Activated naive CD4-positive, alpha-beta T cell treated with anti-CD3 and anti-CD28 coated beads, Interleukin-2, amount 50 U/mL, for 24 hours (primary cell): ENCODE results near the gene OR2V1.
"Not testable (repeated sequence)": the region's sequence is repeated elsewhere in the genome, so short reads cannot be mapped to it uniquely, and the experiment has no call there.

Experiments used
- H3K27ac Mint-ChIP-seq: one replicate; pipeline ENCODE4 v1.8.0; 2021; ENCODE audit warnings: mild to moderate bottlenecking, mixed read lengths
- H3K27me3 Mint-ChIP-seq: one replicate; pipeline ENCODE4 v1.8.0; 2021; ENCODE audit warnings: mixed read lengths
- H3K36me3 Mint-ChIP-seq: one replicate; pipeline ENCODE4 v1.8.0; 2021; ENCODE audit warnings: mixed read lengths
- H3K4me1 Mint-ChIP-seq: one replicate; pipeline ENCODE4 v1.8.0; 2021; ENCODE audit warnings: mixed read lengths
- H3K4me3 Mint-ChIP-seq: one replicate; pipeline ENCODE4 v1.8.0; 2021; ENCODE audit warnings: mild to moderate bottlenecking, mixed read lengths
- H3K9me3 Mint-ChIP-seq: one replicate; pipeline ENCODE4 v1.8.0; 2021; ENCODE audit warnings: mixed read lengths

Gene OR2V1

GRCh38 chr5:181121675-181122561 is 9.1 kb downstream of the OR2V1 start:
- Mint-ChIP-seq H3K27ac (no peak overlapping the region), H3K36me3 (no peaks in the 10 kb centered on the region), H3K9me3 (no peaks in the 10 kb centered on the region), H3K27me3 (peaks cover 58% of the 10 kb centered on the region), H3K4me3 (no peak overlapping the region), H3K4me1 (no peaks in the 10 kb centered on the region)

GRCh38 chr5:181120761-181121160 is 10.2 kb downstream of the OR2V1 start:
- Mint-ChIP-seq H3K27ac (no peak overlapping the region), H3K4me1 (no peaks in the 10 kb centered on the region), H3K27me3 (peaks cover 58% of the 10 kb centered on the region), H3K4me3 (no peak overlapping the region), H3K36me3 (no peaks in the 10 kb centered on the region), H3K9me3 (no peaks in the 10 kb centered on the region)

- H3K4me3 Mint-ChIP-seq, result no peak overlapping the region
- H3K27me3 Mint-ChIP-seq, result peaks cover 61% of the 10 kb centered on the region
- no peaks in the 10 kb centered on the region for H3K4me1 Mint-ChIP-seq
- no peaks in the 10 kb centered on the region for H3K36me3 Mint-ChIP-seq
- no peaks in the 10 kb centered on the region for H3K9me3 Mint-ChIP-seq
- no peak overlapping the region for H3K27ac Mint-ChIP-seq
These were observed 10.7 kb downstream of the OR2V1 start for GRCh38 chr5:181120306-181120705.

GRCh38 chr5:181119105-181119504 is 11.9 kb downstream of the OR2V1 start:
- no peaks in the 10 kb centered on the region for H3K36me3 Mint-ChIP-seq
- no peak overlapping the region for H3K4me3 Mint-ChIP-seq
- no peaks in the 10 kb centered on the region for H3K9me3 Mint-ChIP-seq
- H3K4me1 Mint-ChIP-seq, result no peaks in the 10 kb centered on the region
- peaks cover 63% of the 10 kb centered on the region for H3K27me3 Mint-ChIP-seq
- H3K27ac Mint-ChIP-seq, result no peak overlapping the region

GRCh38 chr5:181118369-181118768 is 12.6 kb downstream of the OR2V1 start:
- no peak overlapping the region for H3K27ac Mint-ChIP-seq

GRCh38 chr5:181114844-181115778 is 15.9 kb downstream of the OR2V1 start:
- Mint-ChIP-seq H3K27ac (no peak overlapping the region), H3K36me3 (no peaks in the 10 kb centered on the region), H3K4me3 (no peak overlapping the region), H3K4me1 (no peaks in the 10 kb centered on the region), H3K27me3 (peaks cover 56% of the 10 kb centered on the region), H3K9me3 (no peaks in the 10 kb centered on the region)

More at GRCh38 chr5:181118369-181118768, 12.6 kb downstream of the OR2V1 start:
- H3K27me3 Mint-ChIP-seq, result peaks cover 65% of the 10 kb centered on the region
- no peaks in the 10 kb centered on the region for H3K4me1 Mint-ChIP-seq
- H3K9me3 Mint-ChIP-seq, result no peaks in the 10 kb centered on the region
- no peak overlapping the region for H3K4me3 Mint-ChIP-seq
- H3K36me3 Mint-ChIP-seq, result no peaks in the 10 kb centered on the region

- peaks cover 55% of the 10 kb centered on the region for H3K27me3 Mint-ChIP-seq
These were observed 16.6 kb downstream of the OR2V1 start for GRCh38 chr5:181114284-181114843.

GRCh38 chr5:181113572-181113971 is 17.4 kb downstream of the OR2V1 start:
- H3K27ac Mint-ChIP-seq, result not testable (repeated sequence)
- H3K27me3 Mint-ChIP-seq, result peaks cover 58% of the 10 kb centered on the region

More at GRCh38 chr5:181114284-181114843, 16.6 kb downstream of the OR2V1 start:
- H3K36me3 Mint-ChIP-seq, result no peaks in the 10 kb centered on the region
- H3K4me1 Mint-ChIP-seq, result no peaks in the 10 kb centered on the region
- H3K27ac Mint-ChIP-seq, result no peak overlapping the region
- H3K9me3 Mint-ChIP-seq, result no peaks in the 10 kb centered on the region
- H3K4me3 Mint-ChIP-seq, result no peak overlapping the region

GRCh38 chr5:181112476-181112875 is 18.5 kb downstream of the OR2V1 start:
- peaks cover 57% of the 10 kb centered on the region for H3K27me3 Mint-ChIP-seq
- H3K4me1 Mint-ChIP-seq, result no peaks in the 10 kb centered on the region
- H3K27ac Mint-ChIP-seq, result no peak overlapping the region
- H3K9me3 Mint-ChIP-seq, result no peaks in the 10 kb centered on the region
- H3K36me3 Mint-ChIP-seq, result no peaks in the 10 kb centered on the region
- H3K4me3 Mint-ChIP-seq, result no peak overlapping the region

More at GRCh38 chr5:181113572-181113971, 17.4 kb downstream of the OR2V1 start:
- not testable (repeated sequence) for H3K36me3 Mint-ChIP-seq, H3K4me3 Mint-ChIP-seq, H3K9me3 Mint-ChIP-seq, H3K4me1 Mint-ChIP-seq

GRCh38 chr5:181111010-181111409 is 20.0 kb downstream of the OR2V1 start:
- Mint-ChIP-seq H3K9me3 (no peaks in the 10 kb centered on the region), H3K27ac (peak overlapping the region; percentile 62)

GRCh38 chr5:181109489-181110013 is 21.4 kb downstream of the OR2V1 start:
- Mint-ChIP-seq H3K27me3 (peaks cover 53% of the 10 kb centered on the region), H3K36me3 (peaks cover 2% of the 10 kb centered on the region), H3K4me3 (no peak overlapping the region), H3K9me3 (no peaks in the 10 kb centered on the region), H3K4me1 (peaks cover 6% of the 10 kb centered on the region), H3K27ac (no peak overlapping the region)

More at GRCh38 chr5:181111010-181111409, 20.0 kb downstream of the OR2V1 start:
- Mint-ChIP-seq H3K27me3 (peaks cover 56% of the 10 kb centered on the region), H3K36me3 (no peaks in the 10 kb centered on the region), H3K4me1 (no peaks in the 10 kb centered on the region), H3K4me3 (no peak overlapping the region)

- Mint-ChIP-seq H3K27ac (no peak overlapping the region), H3K9me3 (no peaks in the 10 kb centered on the region), H3K27me3 (peaks cover 53% of the 10 kb centered on the region), H3K4me1 (peaks cover 13% of the 10 kb centered on the region), H3K36me3 (peaks cover 2% of the 10 kb centered on the region), H3K4me3 (no peak overlapping the region)
These were observed 22.3 kb downstream of the OR2V1 start for GRCh38 chr5:181108578-181109165.

- peaks cover 55% of the 10 kb centered on the region for H3K27me3 Mint-ChIP-seq
- H3K36me3 Mint-ChIP-seq, result peaks cover 2% of the 10 kb centered on the region
- no peak overlapping the region for H3K27ac Mint-ChIP-seq
- no peak overlapping the region for H3K4me3 Mint-ChIP-seq
- H3K9me3 Mint-ChIP-seq, result no peaks in the 10 kb centered on the region
- peaks cover 13% of the 10 kb centered on the region for H3K4me1 Mint-ChIP-seq
These were observed 23.3 kb downstream of the OR2V1 start for GRCh38 chr5:181107699-181108098.

- Mint-ChIP-seq H3K4me1 (peaks cover 13% of the 10 kb centered on the region), H3K27me3 (peaks cover 43% of the 10 kb centered on the region), H3K9me3 (no peaks in the 10 kb centered on the region), H3K36me3 (peaks cover 2% of the 10 kb centered on the region), H3K4me3 (peak overlapping the region; percentile 4), H3K27ac (no peak overlapping the region)
These were observed 25.5 kb downstream of the OR2V1 start for GRCh38 chr5:181105391-181106025.
